IPS-18c (cell line): ENCODE data around the gene ZNF570.
A peak's percentile ranks its signal among the peaks of the same experiment; 100 is the strongest.

ENCODE experiments used
- H3K4me3 ChIP-seq: 2 replicates; pipeline ENCODE4 v1.7.0; 2013; ENCODE audit warnings: low read depth, mild to moderate bottlenecking, low read length, moderate library complexity; ENCODE audit not compliant: insufficient read depth
- H3K9me3 ChIP-seq: one replicate; pipeline ENCODE4 v1.6.1; 2013; ENCODE audit warnings: mild to moderate bottlenecking, low read length, moderate library complexity; ENCODE audit not compliant: control insufficient read depth, insufficient read depth

The ZNF570 gene

GRCh38 chr19:37468961-37469777, at the start of gene ZNF570:
ZNF570 (plus strand) TSS chr19:37469356; CDS start chr19:37470355, 999 bp downstream.
- peaks cover 2% of the 10 kb centered on the region for H3K9me3 ChIP-seq
- peak within 1 kb of the TSS; percentile 85 for H3K4me3 ChIP-seq

- Histone ChIP-seq H3K9me3 (peaks cover 13% of the 10 kb centered on the region), H3K4me3 (no peak overlapping the region)
These were observed 16.5 kb upstream of the ZNF570 start for GRCh38 chr19:37452500-37453245.

- Histone ChIP-seq H3K9me3 (peaks cover 2% of the 10 kb centered on the region), H3K4me3 (peak overlapping the region; percentile 96)
These were observed 2.8 kb upstream of the ZNF570 start for GRCh38 chr19:37466277-37466797.

GRCh38 chr19:37466798-37467607, 2.2 kb upstream of the ZNF570 start, which contains the start of gene ZNF569:
ZNF569 (minus strand) TSS chr19:37467444; CDS start chr19:37444921, 22,523 bp downstream.
- H3K9me3 ChIP-seq = peaks cover 2% of the 10 kb centered on the region
- H3K4me3 ChIP-seq = peak within 1 kb of the TSS; percentile 96

- peak overlapping the region; percentile 96 for H3K4me3 ChIP-seq
- peaks cover 2% of the 10 kb centered on the region for H3K9me3 ChIP-seq
These were observed 1.5 kb upstream of the ZNF570 start for GRCh38 chr19:37467608-37468090.

GRCh38 chr19:37470216-37470615, 1.1 kb downstream of the ZNF570 start:
- Histone ChIP-seq H3K4me3 (peak overlapping the region; percentile 85; the same call in 1 of the 2 replicates), H3K9me3 (no peaks in the 10 kb centered on the region)

- Histone ChIP-seq H3K4me3 (no peak overlapping the region), H3K9me3 (no peaks in the 10 kb centered on the region)
These were observed 3.0 kb downstream of the ZNF570 start for GRCh38 chr19:37472165-37472564.

- Histone ChIP-seq H3K9me3 (peaks cover 22% of the 10 kb centered on the region), H3K4me3 (no peak overlapping the region)
These were observed 15.4 kb downstream of the ZNF570 start for GRCh38 chr19:37484406-37485168.

GRCh38 chr19:37492213-37492612, 23.1 kb downstream of the ZNF570 start:
- Histone ChIP-seq H3K9me3 (no peaks in the 10 kb centered on the region), H3K4me3 (no peak overlapping the region)

- H3K4me3 ChIP-seq = peak overlapping the region; percentile 93
- peaks cover 2% of the 10 kb centered on the region for H3K9me3 ChIP-seq
These were observed 36.8 kb downstream of the ZNF570 start for GRCh38 chr19:37505958-37506386.

- Histone ChIP-seq H3K4me3 (peak within 1 kb of the TSS; percentile 93), H3K9me3 (peaks cover 2% of the 10 kb centered on the region)
These were observed 37.4 kb downstream of the ZNF570 start, which contains the start of gene ZNF793 for GRCh38 chr19:37506387-37507166. ZNF793 (plus strand) TSS chr19:37506939; CDS start chr19:37523440, 16,501 bp downstream.

GRCh38 chr19:37507167-37507464, 38.0 kb downstream of the ZNF570 start:
- Histone ChIP-seq H3K4me3 (peak overlapping the region; percentile 93), H3K9me3 (peaks cover 2% of the 10 kb centered on the region)

- H3K9me3 ChIP-seq = no peaks in the 10 kb centered on the region
- H3K4me3 ChIP-seq = no peak overlapping the region
These were observed 42.0 kb downstream of the ZNF570 start for GRCh38 chr19:37511186-37511585.

GRCh38 chr19:37511821-37512220, 42.7 kb downstream of the ZNF570 start:
- Histone ChIP-seq H3K9me3 (no peaks in the 10 kb centered on the region), H3K4me3 (no peak overlapping the region)

GRCh38 chr19:37513397-37513796, 44.2 kb downstream of the ZNF570 start:
- H3K9me3 ChIP-seq = no peaks in the 10 kb centered on the region
- no peak overlapping the region for H3K4me3 ChIP-seq

GRCh38 chr19:37519890-37520289, 50.7 kb downstream of the ZNF570 start:
- H3K4me3 ChIP-seq = no peak overlapping the region
- peaks cover 2% of the 10 kb centered on the region for H3K9me3 ChIP-seq
